Measurements from ENCODE around the gene CNTN4. TPM values are rescaled to one million over a fixed set of nuclear protein-coding genes. Genes with fewer than 3 reads are reported as not detected.

CNTN4 gene
- total RNA-seq, 4 donors from 2014 or later, result 47.7 to 106 (median 83.3) TPM

GRCh38 chr3:2484162-2485026 is 385.7 kb downstream of the CNTN4 start:
- Histone ChIP-seq H3K9me3 (no peaks in the 10 kb centered on the region), H3K27ac (no peak overlapping the region), H3K4me3 (no peak overlapping the region), H3K4me1 (no peaks in the 10 kb centered on the region), H3K27me3 (no peaks in the 10 kb centered on the region), H3K36me3 (no peaks in the 10 kb centered on the region)
- DNase-seq (ENCODE audit: low spot score in 2 of 2), result no peak
- whole genome bisulfite sequencing, 2 donors, result 94 to 95% methylated on average over 19 to 21 of the region's 21 CpGs
- TF ChIP-seq, protein P1, sequence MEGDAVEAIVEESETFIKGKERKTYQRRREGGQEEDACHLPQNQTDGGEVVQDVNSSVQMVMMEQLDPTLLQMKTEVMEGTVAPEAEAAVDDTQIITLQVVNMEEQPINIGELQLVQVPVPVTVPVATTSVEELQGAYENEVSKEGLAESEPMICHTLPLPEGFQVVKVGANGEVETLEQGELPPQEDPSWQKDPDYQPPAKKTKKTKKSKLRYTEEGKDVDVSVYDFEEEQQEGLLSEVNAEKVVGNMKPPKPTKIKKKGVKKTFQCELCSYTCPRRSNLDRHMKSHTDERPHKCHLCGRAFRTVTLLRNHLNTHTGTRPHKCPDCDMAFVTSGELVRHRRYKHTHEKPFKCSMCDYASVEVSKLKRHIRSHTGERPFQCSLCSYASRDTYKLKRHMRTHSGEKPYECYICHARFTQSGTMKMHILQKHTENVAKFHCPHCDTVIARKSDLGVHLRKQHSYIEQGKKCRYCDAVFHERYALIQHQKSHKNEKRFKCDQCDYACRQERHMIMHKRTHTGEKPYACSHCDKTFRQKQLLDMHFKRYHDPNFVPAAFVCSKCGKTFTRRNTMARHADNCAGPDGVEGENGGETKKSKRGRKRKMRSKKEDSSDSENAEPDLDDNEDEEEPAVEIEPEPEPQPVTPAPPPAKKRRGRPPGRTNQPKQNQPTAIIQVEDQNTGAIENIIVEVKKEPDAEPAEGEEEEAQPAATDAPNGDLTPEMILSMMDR (IDR thresholded peaks at IDR 0.05), result no peak
- TF ChIP-seq POLR2A (IDR thresholded peaks at IDR 0.05), result no peak
- TF ChIP-seq EP300 (IDR thresholded peaks at IDR 0.05), result no peak

GRCh38 chr3:2485027-2485375 is 386.3 kb downstream of the CNTN4 start:
- H3K27ac ChIP-seq, result no peak overlapping the region
- WGBS, 2 donors, result 96 to 98% methylated on average over 19 to 21 of the region's 21 CpGs
- no peaks in the 10 kb centered on the region for H3K36me3 ChIP-seq
- DNase-seq (ENCODE audit: low spot score in 2 of 2), result no peak
- no peaks in the 10 kb centered on the region for H3K27me3 ChIP-seq
- no peaks in the 10 kb centered on the region for H3K9me3 ChIP-seq
- no peak for TF ChIP-seq EP300 (IDR thresholded peaks at IDR 0.05)
- TF ChIP-seq, protein P1 (IDR thresholded peaks at IDR 0.05), result no peak
- TF ChIP-seq POLR2A (IDR thresholded peaks at IDR 0.05), result no peak
- H3K4me1 ChIP-seq, result no peaks in the 10 kb centered on the region
- H3K4me3 ChIP-seq, result no peak overlapping the region

GRCh38 chr3:2495746-2496145 is 397.1 kb downstream of the CNTN4 start:
- Histone ChIP-seq H3K27ac (no peak overlapping the region), H3K27me3 (no peaks in the 10 kb centered on the region), H3K36me3 (no peaks in the 10 kb centered on the region), H3K4me1 (no peaks in the 10 kb centered on the region), H3K9me3 (no peaks in the 10 kb centered on the region), H3K4me3 (no peak overlapping the region)
- 77 to 83% methylated on average over 2 of the region's 2 CpGs for WGBS, 2 donors
- no peak for TF ChIP-seq EP300 (IDR thresholded peaks at IDR 0.05)
- TF ChIP-seq, protein P1 (IDR thresholded peaks at IDR 0.05), result no peak
- TF ChIP-seq POLR2A (IDR thresholded peaks at IDR 0.05), result no peak
- DNase-seq (ENCODE audit: low spot score in 2 of 2), result no peak

DNA sequence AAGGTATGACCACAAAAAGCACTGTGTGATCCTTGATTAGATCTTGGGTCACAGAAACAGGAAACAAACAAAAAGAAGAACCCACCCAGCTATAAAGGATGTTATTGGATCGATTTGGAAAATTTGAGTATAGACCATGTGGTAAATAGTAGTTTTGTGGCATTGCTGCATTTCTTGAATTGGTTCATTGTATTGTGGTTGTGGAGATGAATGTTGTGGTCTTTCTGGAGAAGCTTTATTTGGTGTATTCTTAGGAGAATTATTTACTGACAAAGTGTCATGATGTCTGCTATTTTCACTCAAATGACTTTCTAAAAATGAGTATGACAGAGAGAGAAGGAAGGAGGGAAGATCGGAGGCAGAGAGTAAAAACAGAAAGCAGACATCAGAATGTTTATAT is 406.2 kb downstream of the CNTN4 start:
- 28 to 43% methylated on average over 2 of the region's 2 CpGs for WGBS, 2 donors
- Histone ChIP-seq H3K27ac (no peak overlapping the region), H3K36me3 (no peaks in the 10 kb centered on the region), H3K9me3 (no peaks in the 10 kb centered on the region), H3K4me3 (no peak overlapping the region), H3K27me3 (no peaks in the 10 kb centered on the region), H3K4me1 (no peaks in the 10 kb centered on the region)
- DNase-seq (ENCODE audit: low spot score in 2 of 2), result no peak
- TF ChIP-seq EP300 (IDR thresholded peaks at IDR 0.05) (no peak), POLR2A (IDR thresholded peaks at IDR 0.05) (no peak)
- TF ChIP-seq, protein P1 (IDR thresholded peaks at IDR 0.05), result no peak

GRCh38 chr3:2506776-2507175 is 408.1 kb downstream of the CNTN4 start:
- H3K27me3 ChIP-seq, result no peaks in the 10 kb centered on the region
- no peaks in the 10 kb centered on the region for H3K36me3 ChIP-seq
- WGBS, 2 donors, result 72 to 79% methylated on average over 8 of the region's 8 CpGs
- H3K27ac ChIP-seq, result no peak overlapping the region
- peaks cover 0 to 12% (median 0%) of the 10 kb centered on the region in 4 donors for H3K4me1 ChIP-seq
- H3K9me3 ChIP-seq, result no peaks in the 10 kb centered on the region
- DNase-seq (ENCODE audit: low spot score in 2 of 2), result no peak
- TF ChIP-seq POLR2A (IDR thresholded peaks at IDR 0.05) (no peak), EP300 (IDR thresholded peaks at IDR 0.05) (no peak)
- TF ChIP-seq, protein P1 (IDR thresholded peaks at IDR 0.05), result no peak
- H3K4me3 ChIP-seq, result no peak overlapping the region

Measured in tibial nerve (tissue), 4 donors.